SIG-M5 (cell line): ENCODE measurements around the gene GRAMD1B.

Experiments used
- DNase-seq: peaks from one replicate; lab custom pipeline; 2025; lab: John Stamatoyannopoulos, UW

The GRAMD1B gene

GRCh38 chr11:123429913-123430720, at the start of gene GRAMD1B:
GRAMD1B (plus strand) TSS chr11:123430269; CDS start chr11:123430793, 524 bp downstream.
- no peak for DNase-seq

GRCh38 chr11:123381149-123381548, 48.9 kb upstream of the GRAMD1B start:
- no peak for DNase-seq

- DNase-seq: no peak
Measured at GRCh38 chr11:123381817-123382554, 48.1 kb upstream of the GRAMD1B start.

- DNase-seq: no peak
Measured at GRCh38 chr11:123382555-123383074, 47.5 kb upstream of the GRAMD1B start.

- no peak for DNase-seq
Measured at GRCh38 chr11:123384116-123384515, 46.0 kb upstream of the GRAMD1B start.

GRCh38 chr11:123386796-123387510, 43.1 kb upstream of the GRAMD1B start:
- no peak for DNase-seq

- DNase-seq: no peak
Measured at GRCh38 chr11:123388640-123389039, 41.4 kb upstream of the GRAMD1B start.

GRCh38 chr11:123390146-123390545, 39.9 kb upstream of the GRAMD1B start:
- DNase-seq: no peak

- DNase-seq: no peak
Measured at GRCh38 chr11:123391646-123392348, 38.3 kb upstream of the GRAMD1B start.

GRCh38 chr11:123392431-123392830, 37.6 kb upstream of the GRAMD1B start:
- DNase-seq: no peak

GRCh38 chr11:123392844-123393243, 37.2 kb upstream of the GRAMD1B start:
- no peak for DNase-seq

GRCh38 chr11:123393312-123393927, 36.6 kb upstream of the GRAMD1B start:
- DNase-seq: no peak

GRCh38 chr11:123404676-123405075, 25.4 kb upstream of the GRAMD1B start:
- DNase-seq: no peak

GRCh38 chr11:123405123-123405592, 24.9 kb upstream of the GRAMD1B start:
- DNase-seq: no peak

- no peak for DNase-seq
Measured at GRCh38 chr11:123406441-123407129, 23.5 kb upstream of the GRAMD1B start.

- DNase-seq: no peak
Measured at GRCh38 chr11:123407130-123407995, 22.7 kb upstream of the GRAMD1B start.

GRCh38 chr11:123407996-123408597, 22.0 kb upstream of the GRAMD1B start:
- no peak for DNase-seq

GRCh38 chr11:123408619-123409455, 21.2 kb upstream of the GRAMD1B start:
- no peak for DNase-seq
